Mesenchymal stem cell (in vitro differentiated cells and primary cell): ENCODE measurements around the gene CMA1.

ENCODE experiments used
- DNase-seq: peaks from one replicate; pipeline ENCODE4 v3.0.0-alpha.2; 2013
- H2AFZ ChIP-seq: one replicate; pipeline ENCODE4 v1.6.1; 2013; ENCODE audit warnings: low read depth, mild to moderate bottlenecking, control low read depth, inconsistent platforms, low read length, moderate library complexity
- H2AK5ac ChIP-seq: 2 replicates; pipeline ENCODE4 v1.6.1; 2013; ENCODE audit warnings: low read length, moderate library complexity, mild to moderate bottlenecking, inconsistent platforms; ENCODE audit not compliant: severe bottlenecking
- H2BK120ac ChIP-seq: one replicate; pipeline ENCODE4 v1.6.1; 2013; ENCODE audit warnings: low read depth, mild to moderate bottlenecking, inconsistent platforms, low read length, moderate library complexity
- H2BK12ac ChIP-seq, 2 experiments: one replicate each; pipeline ENCODE4 v1.6.1; 2013; ENCODE audit warnings: inconsistent platforms in 2 of 2, low read length in 2 of 2, mild to moderate bottlenecking in 2 of 2, moderate library complexity in 2 of 2, control low read depth in 1 of 2
- H2BK15ac ChIP-seq: one replicate; pipeline ENCODE4 v1.6.1; 2013; ENCODE audit warnings: mild to moderate bottlenecking, low read depth, inconsistent platforms; ENCODE audit not compliant: poor library complexity, severe bottlenecking
- H2BK5ac ChIP-seq: 2 replicates; pipeline ENCODE4 v1.6.1; 2013; ENCODE audit warnings: low read depth, mild to moderate bottlenecking, low read length, control low read depth, inconsistent platforms; ENCODE audit not compliant: poor library complexity, severe bottlenecking
- H3K14ac ChIP-seq, 2 experiments: one replicate each; pipeline ENCODE4 v1.6.1; 2013; ENCODE audit warnings: inconsistent platforms in 2 of 2, low read length in 2 of 2, control low read depth in 1 of 2, mild to moderate bottlenecking in 1 of 2, moderate library complexity in 1 of 2
- H3K18ac ChIP-seq, 2 experiments: one replicate each; pipeline ENCODE4 v1.6.1; 2013; ENCODE audit warnings: inconsistent platforms in 2 of 2, low read length in 2 of 2, control low read depth in 1 of 2, low read depth in 1 of 2, mild to moderate bottlenecking in 1 of 2
- H3K23ac ChIP-seq, 2 experiments: one replicate each; pipeline ENCODE4 v1.6.1; 2013; ENCODE audit warnings: inconsistent platforms in 2 of 2, low read length in 2 of 2, mild to moderate bottlenecking in 2 of 2, moderate library complexity in 2 of 2, control low read depth in 1 of 2
- H3K27ac ChIP-seq: 2 replicates; pipeline ENCODE4 v1.5.1; 2013; ENCODE audit warnings: mild to moderate bottlenecking, moderate library complexity, low read length, control low read depth, inconsistent platforms; ENCODE audit not compliant: poor library complexity, severe bottlenecking
- H3K27me3 ChIP-seq, 2 experiments: 2 replicates each; pipeline versions ENCODE4 v1.6.1 to v1.7.0; 2013; ENCODE audit warnings: low read length in 2 of 2, mild to moderate bottlenecking in 2 of 2, moderate library complexity in 2 of 2, control low read depth in 1 of 2, inconsistent platforms in 1 of 2; ENCODE audit not compliant: control insufficient read depth in 1 of 2, insufficient read depth in 1 of 2
- H3K36me3 ChIP-seq, 2 experiments: 2 replicates each; pipeline versions ENCODE4 v1.6.1 to v1.7.0; 2013; ENCODE audit warnings: low read length in 2 of 2, control low read depth in 1 of 2, inconsistent platforms in 1 of 2, low read depth in 1 of 2, mild to moderate bottlenecking in 1 of 2; ENCODE audit not compliant: insufficient read depth in 2 of 2, control insufficient read depth in 1 of 2
- H3K4ac ChIP-seq, 2 experiments: one replicate each; pipeline ENCODE4 v1.6.1; 2013; ENCODE audit warnings: inconsistent platforms in 2 of 2, low read length in 2 of 2, mild to moderate bottlenecking in 2 of 2, moderate library complexity in 2 of 2, control low read depth in 1 of 2, low read depth in 1 of 2
- H3K4me1 ChIP-seq: 2 replicates; pipeline ENCODE4 v1.6.1; 2013; ENCODE audit warnings: low read depth, low read length, control low read depth; ENCODE audit not compliant: control insufficient read depth, insufficient read depth
- H3K4me2 ChIP-seq: 2 replicates; pipeline ENCODE4 v1.6.1; 2013; ENCODE audit warnings: low read length, mild to moderate bottlenecking, inconsistent platforms; ENCODE audit not compliant: poor library complexity, severe bottlenecking
- H3K4me3 ChIP-seq, 2 experiments: 2 replicates each; pipeline versions ENCODE4 v1.5.1 to v1.7.0; 2013; ENCODE audit warnings: low read length in 2 of 2, mild to moderate bottlenecking in 2 of 2, control low read depth in 1 of 2, low read depth in 1 of 2; ENCODE audit not compliant: insufficient read depth in 1 of 2
- H3K79me1 ChIP-seq: replicated peaks from 2 replicates; pipeline ENCODE4 v1.6.1; 2013; ENCODE audit warnings: mild to moderate bottlenecking, control low read depth, low read length, inconsistent platforms; ENCODE audit not compliant: poor library complexity, severe bottlenecking
- H3K9ac ChIP-seq: 2 replicates; pipeline ENCODE4 v1.7.0; 2013; ENCODE audit warnings: mild to moderate bottlenecking, low read length, moderate library complexity
- H3K9me3 ChIP-seq: 2 replicates; pipeline ENCODE4 v1.7.0; 2013; ENCODE audit warnings: mild to moderate bottlenecking, low read length; ENCODE audit not compliant: control insufficient read depth
- H4K8ac ChIP-seq: one replicate; pipeline ENCODE4 v1.6.1; 2013; ENCODE audit warnings: inconsistent platforms, mild to moderate bottlenecking, low read length, moderate library complexity
- H4K91ac ChIP-seq: one replicate; pipeline ENCODE4 v1.6.1; 2013; ENCODE audit warnings: mild to moderate bottlenecking, low read length, inconsistent platforms
- WGBS: methylation state at CpG from one replicate; pipeline ENCODE4 v1.1.7; 2013; ENCODE audit warnings: mixed read lengths; 5-methylcytosine and 5-hydroxymethylcytosine counted together

CMA1 gene

GRCh38 chr14:24514209-24514608 is 6.1 kb upstream of the CMA1 start:
- Histone ChIP-seq H2BK5ac (no peak overlapping the region), H3K4me3 (no peak overlapping the region), H4K8ac (no peak overlapping the region), H3K18ac (no peak overlapping the region), H2BK120ac (no peak overlapping the region), H3K36me3 (no peaks in the 10 kb centered on the region), H2BK12ac (no peak overlapping the region), H2BK15ac (no peak overlapping the region), H3K23ac (no peak overlapping the region), H2AFZ (no peak overlapping the region), H3K27me3 (no peaks in the 10 kb centered on the region), H3K9ac (no peak overlapping the region), H3K4me1 (no peaks in the 10 kb centered on the region), H3K4me2 (no peak overlapping the region), H3K4ac (no peak overlapping the region), H3K14ac (no peak overlapping the region), H3K27ac (no peak overlapping the region), H2AK5ac (no peak overlapping the region), H3K79me1 (no peaks in the 10 kb centered on the region), H3K9me3 (no peaks in the 10 kb centered on the region), H4K91ac (no peak overlapping the region)
- DNase-seq = no peak
- WGBS = 20% methylated on average over 1 of the region's 1 CpG

GRCh38 chr14:24513009-24513408 is 4.9 kb upstream of the CMA1 start:
- no peak overlapping the region for H2BK15ac ChIP-seq
- no peak overlapping the region for H4K8ac ChIP-seq
- H2BK120ac ChIP-seq = no peak overlapping the region
- no peaks in the 10 kb centered on the region for H3K79me1 ChIP-seq
- no peak overlapping the region for H3K27ac ChIP-seq
- WGBS = 53% methylated on average over 2 of the region's 2 CpGs
- H3K4me2 ChIP-seq = no peak overlapping the region
- no peaks in the 10 kb centered on the region for H3K27me3 ChIP-seq
- H3K4me1 ChIP-seq = no peaks in the 10 kb centered on the region
- H2BK5ac ChIP-seq = no peak overlapping the region
- no peak overlapping the region for H3K14ac ChIP-seq
- H3K18ac ChIP-seq = no peak overlapping the region
- H2AFZ ChIP-seq = no peak overlapping the region
- no peak overlapping the region for H3K9ac ChIP-seq
- H3K4me3 ChIP-seq = no peak overlapping the region
- no peak overlapping the region for H3K4ac ChIP-seq
- DNase-seq = peak; percentile 1
- H3K9me3 ChIP-seq = no peaks in the 10 kb centered on the region
- no peaks in the 10 kb centered on the region for H3K36me3 ChIP-seq
- no peak overlapping the region for H4K91ac ChIP-seq
- no peak overlapping the region for H2AK5ac ChIP-seq
- no peak overlapping the region for H2BK12ac ChIP-seq
- H3K23ac ChIP-seq = no peak overlapping the region

- WGBS = 49% methylated on average over 6 of the region's 6 CpGs
- no peaks in the 10 kb centered on the region for H3K79me1 ChIP-seq
These were observed 1.6 kb downstream of the CMA1 start for GRCh38 chr14:24506443-24506842.

GRCh38 chr14:24504425-24504950 is 3.6 kb downstream of the CMA1 start:
- H2AFZ ChIP-seq = no peak overlapping the region
- no peak overlapping the region for H4K91ac ChIP-seq
- no peak overlapping the region for H2BK15ac ChIP-seq
- no peak overlapping the region for H3K23ac ChIP-seq
- H3K27ac ChIP-seq = no peak overlapping the region
- no peaks in the 10 kb centered on the region for H3K4me1 ChIP-seq
- no peak overlapping the region for H3K4me2 ChIP-seq
- no peaks in the 10 kb centered on the region for H3K27me3 ChIP-seq
- no peak overlapping the region for H2AK5ac ChIP-seq
- 39% methylated on average over 2 of the region's 5 CpGs for WGBS
- H4K8ac ChIP-seq = no peak overlapping the region
- no peak overlapping the region for H3K4me3 ChIP-seq
- H3K4ac ChIP-seq = no peak overlapping the region
- no peak overlapping the region for H3K9ac ChIP-seq
- no peaks in the 10 kb centered on the region for H3K36me3 ChIP-seq
- H3K9me3 ChIP-seq = no peaks in the 10 kb centered on the region
- no peak overlapping the region for H2BK12ac ChIP-seq
- H3K18ac ChIP-seq = no peak overlapping the region
- H3K79me1 ChIP-seq = no peaks in the 10 kb centered on the region
- H3K14ac ChIP-seq = no peak overlapping the region
- no peak overlapping the region for H2BK5ac ChIP-seq
- H2BK120ac ChIP-seq = no peak overlapping the region
- DNase-seq = no peak

More at GRCh38 chr14:24506443-24506842, 1.6 kb downstream of the CMA1 start:
- no peak overlapping the region for H2BK15ac ChIP-seq
- H2BK120ac ChIP-seq = no peak overlapping the region
- no peak overlapping the region for H4K91ac ChIP-seq
- no peak overlapping the region for H2AFZ ChIP-seq
- no peak overlapping the region for H3K14ac ChIP-seq
- H3K9me3 ChIP-seq = no peaks in the 10 kb centered on the region
- no peak overlapping the region for H3K18ac ChIP-seq
- no peaks in the 10 kb centered on the region for H3K27me3 ChIP-seq
- no peak overlapping the region for H4K8ac ChIP-seq
- no peak overlapping the region for H3K23ac ChIP-seq
- no peak overlapping the region for H3K27ac ChIP-seq
- DNase-seq = no peak
- H3K4me3 ChIP-seq = no peak overlapping the region
- H3K36me3 ChIP-seq = no peaks in the 10 kb centered on the region
- H2BK12ac ChIP-seq = no peak overlapping the region
- no peak overlapping the region for H3K4me2 ChIP-seq
- H3K4ac ChIP-seq = no peak overlapping the region
- no peak overlapping the region for H2BK5ac ChIP-seq
- H2AK5ac ChIP-seq = no peak overlapping the region
- H3K9ac ChIP-seq = no peak overlapping the region
- no peaks in the 10 kb centered on the region for H3K4me1 ChIP-seq
